M059J (cell line): ENCODE data around the gene PDE4D. TPM values are rescaled to one million over a fixed set of nuclear protein-coding genes. Genes with fewer than 3 reads are reported as not detected.

Source experiments
- DNase-seq: peaks from one replicate; pipeline ENCODE4 v3.0.0-alpha.2; 2012; ENCODE audit warnings: low read depth
- total RNA-seq: library from RNA; depleted of rRNA; stranded (reverse); fragments of >200 nt; shearing (Covaris generic); gene quantifications from 2 replicates; pipeline ENCODE4 v1.2.3, GENCODE V29; 2014

The PDE4D gene
- total RNA-seq, 1 experiment from 2014 or later, result 14.9 TPM

DNA sequence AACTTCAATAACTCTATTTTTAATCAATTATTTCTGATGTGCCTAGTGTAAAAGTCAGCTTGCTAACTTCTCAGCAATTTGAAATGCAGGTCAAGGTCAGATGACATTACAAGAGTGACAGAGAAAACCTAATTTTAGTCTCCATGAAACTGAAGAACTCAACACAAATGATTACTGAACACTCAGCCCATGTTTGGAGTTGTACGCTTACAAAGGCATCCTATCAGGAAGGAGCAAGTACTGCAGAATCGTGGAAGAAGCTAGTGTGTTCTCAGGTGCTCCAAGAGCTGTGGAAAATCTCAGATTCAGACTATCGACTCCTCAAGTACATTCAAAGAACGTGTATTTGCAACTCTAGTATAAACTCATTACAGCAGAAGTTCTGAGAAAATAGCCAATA lies 526.7 kb downstream of the PDE4D start:
- DNase-seq, result no peak

DNA sequence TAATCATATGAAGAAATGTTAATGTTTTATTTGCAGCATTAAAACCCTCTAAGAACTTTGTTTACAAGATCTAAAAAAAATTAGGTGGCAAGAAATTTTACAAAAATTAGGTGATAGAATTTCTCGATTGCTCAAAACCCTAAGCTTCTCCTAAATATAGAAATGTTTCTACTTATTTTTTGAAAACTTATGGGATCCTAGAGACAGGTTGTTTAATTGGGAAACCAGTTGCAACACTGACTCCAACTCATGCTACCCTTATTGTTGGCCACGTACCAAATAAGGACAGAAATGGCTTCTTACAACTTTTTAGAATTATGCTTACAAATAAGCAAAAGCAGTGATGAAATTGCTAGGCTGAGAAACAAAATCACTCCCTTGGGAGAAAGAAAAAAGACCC lies 531.1 kb downstream of the PDE4D start:
- DNase-seq, result no peak

DNA sequence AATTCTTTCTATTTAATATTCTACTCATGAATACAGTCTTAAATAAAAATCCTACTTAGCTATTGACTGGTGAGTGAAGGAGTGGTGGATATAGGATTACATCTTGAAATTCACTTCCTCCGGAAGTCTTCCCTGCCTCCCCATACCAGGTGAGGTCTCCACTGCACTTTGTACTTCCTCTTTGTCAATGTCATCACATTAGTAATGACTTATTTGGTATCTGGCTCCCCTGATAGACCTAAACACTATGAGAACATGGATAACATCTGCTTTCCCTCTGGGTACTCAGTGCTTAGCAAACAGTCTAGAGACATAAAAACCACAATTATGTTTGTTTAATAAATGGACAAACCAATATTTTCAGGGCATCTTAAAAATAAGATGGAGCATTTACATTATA lies 532.1 kb downstream of the PDE4D start:
- DNase-seq, result no peak

DNA sequence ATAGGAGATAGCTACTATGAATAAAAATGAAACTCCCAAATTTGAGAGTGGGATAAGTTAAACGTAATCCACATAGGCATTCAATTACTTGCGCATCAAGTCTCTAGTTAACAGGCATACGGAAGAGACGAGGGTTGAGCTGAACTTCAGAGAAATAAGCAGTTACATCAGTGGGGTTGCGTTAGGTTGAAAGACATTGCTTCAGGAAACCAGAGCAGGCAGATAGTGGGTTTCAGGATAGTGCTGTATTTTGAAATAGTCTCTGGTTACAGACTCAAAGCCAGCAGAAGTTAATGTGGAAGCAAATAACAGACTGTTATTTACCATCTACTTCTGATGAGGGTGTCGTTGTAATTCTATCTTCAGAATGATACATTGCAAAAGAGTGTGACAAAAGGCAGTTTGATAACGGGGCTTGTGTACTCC lies 533.4 kb downstream of the PDE4D start:
- no peak for DNase-seq

DNA sequence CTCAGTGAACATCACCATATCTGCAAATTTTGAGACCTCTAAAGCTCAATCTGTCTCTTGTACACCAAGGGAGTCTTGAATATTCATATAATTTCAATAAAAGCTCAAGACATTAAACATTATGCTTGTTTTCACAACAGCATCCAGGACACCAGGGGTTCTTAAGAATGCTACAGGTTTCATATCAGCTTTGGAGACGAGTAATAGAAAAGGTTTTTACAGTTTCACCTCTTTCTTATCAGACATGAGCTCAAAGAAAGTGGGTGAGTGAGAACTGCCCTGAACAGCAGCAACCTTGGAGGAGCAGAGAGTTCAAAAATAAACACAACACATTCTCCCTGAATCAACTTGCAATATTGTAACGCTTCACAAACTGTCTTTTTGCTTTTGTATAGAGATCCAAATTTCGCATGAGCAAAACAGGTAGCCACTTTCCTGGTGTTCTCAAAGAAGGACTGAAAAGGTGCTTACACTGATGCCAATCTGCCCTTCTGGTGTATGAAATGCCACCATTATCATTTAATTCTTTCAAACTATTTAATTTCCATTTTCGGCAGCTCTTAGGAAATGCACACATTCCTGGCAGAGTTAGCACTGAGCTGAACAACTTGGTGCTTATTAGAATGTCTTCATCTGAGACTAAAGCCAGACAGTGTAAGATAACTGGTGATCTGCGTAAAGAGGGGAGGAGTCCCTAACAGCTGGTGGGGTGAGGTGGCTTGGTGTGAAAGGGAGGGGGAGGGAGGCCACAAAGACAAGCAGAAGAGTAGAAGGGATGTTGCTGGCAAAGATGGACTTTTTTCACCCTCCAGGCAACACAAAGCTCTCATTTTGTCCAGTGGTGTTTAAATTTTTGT lies 535.3 kb downstream of the PDE4D start:
- DNase-seq, result no peak

DNA sequence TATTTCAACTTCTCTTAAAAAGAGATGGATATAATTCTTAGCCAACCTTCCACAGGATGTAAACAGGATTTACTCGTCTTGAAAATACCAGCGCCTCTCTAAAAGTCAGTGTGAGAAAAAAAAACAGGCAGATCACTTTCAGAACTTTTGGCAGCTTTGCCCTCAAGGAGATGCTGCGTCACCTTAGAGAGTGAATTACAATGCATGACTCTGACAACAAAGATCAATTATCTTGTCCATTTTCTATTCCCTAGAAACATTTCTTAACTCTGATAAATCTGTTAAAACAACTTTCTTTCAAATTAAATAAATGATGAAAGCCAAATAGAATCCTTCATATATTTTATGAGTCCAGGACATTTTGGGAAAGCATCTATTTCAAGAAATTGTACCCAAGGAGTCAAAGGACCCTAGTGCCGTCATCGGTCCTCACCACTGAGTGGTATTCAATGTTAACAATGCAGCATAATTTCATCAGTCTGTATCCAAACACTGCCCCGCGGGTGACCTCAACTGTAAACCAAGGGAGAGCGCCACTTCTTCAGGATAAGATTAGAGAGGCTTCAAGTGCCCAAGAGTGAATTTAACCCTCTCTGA lies 536.0 kb downstream of the PDE4D start:
- DNase-seq, result peak; percentile 14

DNA sequence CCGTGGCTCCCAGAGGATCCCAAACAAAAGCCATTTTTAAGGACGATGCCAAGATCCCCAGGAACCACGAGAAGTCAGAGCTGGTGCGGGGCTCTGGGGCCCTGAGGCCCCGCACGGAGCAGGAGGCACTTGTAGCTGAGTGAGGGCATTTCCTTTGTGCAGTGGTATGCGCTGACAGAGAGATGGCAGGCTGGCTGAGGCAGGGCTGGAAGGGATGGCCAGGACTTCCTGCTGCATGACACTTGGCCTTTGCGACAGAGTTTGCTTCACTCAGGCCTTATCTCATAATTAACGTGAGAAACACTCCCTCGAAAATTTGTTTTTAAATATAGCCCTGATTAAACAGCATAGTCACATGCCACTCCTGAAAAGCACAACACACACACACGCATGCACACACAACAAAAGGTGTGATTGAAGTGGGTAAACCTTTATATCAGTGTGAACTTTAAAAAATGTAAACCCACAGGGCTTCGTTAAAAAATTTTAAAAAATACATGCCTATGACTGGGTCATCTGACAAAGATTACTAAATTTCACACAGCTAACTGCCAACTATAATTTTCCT lies 536.6 kb downstream of the PDE4D start:
- no peak for DNase-seq

DNA sequence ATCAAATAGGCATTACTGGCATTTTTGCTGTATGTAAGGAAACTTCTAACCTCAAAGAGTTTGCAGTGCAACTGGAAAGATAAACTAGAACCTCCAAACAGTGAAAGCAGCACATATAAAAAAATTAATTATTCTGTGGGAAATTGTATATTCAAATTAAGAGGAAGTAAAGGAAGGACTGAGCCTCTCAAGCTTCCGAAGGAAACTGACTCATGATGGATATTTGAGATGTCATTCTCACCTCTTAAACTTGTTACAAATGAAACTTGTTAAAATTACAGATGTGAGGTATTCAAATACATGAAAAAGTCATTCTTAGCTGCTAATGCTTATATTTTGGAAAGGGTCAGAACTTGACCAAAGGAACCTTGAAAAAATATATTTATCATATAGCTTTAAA lies 538.7 kb downstream of the PDE4D start:
- DNase-seq, result no peak

DNA sequence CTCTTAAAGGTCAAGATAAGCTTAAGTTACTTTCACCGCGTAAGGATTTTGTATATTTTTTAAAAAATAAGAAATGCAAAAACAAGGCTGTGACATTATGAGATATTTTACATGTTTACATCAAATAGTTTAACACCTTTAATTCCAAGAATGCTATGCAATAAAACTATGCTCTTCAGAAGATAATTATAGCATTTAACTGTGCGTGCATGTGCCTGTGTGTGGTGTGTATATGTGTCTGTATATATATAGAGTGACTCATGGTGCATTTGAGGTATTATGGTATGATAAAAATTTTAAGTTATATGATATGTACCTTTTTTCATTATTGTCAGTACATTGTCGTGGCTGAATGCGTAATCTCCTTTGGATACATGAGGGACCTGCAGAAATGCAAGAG lies 539.3 kb downstream of the PDE4D start:
- DNase-seq, result no peak

DNA sequence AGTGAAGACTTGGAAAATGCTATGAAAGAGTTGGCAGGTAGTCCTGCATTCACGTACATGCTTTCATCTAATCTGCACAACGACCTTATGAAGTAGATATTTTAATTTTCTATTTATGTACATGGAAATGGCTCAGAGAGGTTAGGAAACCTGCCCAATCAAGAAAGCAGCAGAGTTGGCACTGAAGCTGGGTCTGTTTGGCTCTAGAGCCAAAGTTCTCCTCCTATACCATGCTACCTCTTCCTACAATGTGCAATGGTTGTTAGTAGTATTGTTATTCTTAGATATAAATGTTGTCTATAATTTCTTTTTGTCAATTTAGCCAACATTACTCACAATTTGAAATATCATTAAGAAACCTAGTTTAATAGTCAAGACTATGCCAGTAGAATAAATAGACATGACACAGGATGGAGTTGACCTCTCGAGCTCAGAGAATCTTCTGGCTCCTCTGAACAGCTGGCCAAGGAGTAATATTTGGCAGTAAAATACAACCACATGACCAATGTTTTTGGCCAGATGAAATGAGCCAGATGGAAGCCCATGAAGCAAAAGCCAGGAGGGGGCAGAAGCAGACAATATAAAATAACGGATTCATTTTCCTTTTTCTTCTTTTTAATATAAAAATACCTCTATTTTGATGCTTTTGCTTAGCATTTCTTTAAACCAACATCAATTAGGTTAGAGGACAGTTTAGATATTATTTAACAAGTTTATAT lies 542.3 kb downstream of the PDE4D start:
- no peak for DNase-seq

DNA sequence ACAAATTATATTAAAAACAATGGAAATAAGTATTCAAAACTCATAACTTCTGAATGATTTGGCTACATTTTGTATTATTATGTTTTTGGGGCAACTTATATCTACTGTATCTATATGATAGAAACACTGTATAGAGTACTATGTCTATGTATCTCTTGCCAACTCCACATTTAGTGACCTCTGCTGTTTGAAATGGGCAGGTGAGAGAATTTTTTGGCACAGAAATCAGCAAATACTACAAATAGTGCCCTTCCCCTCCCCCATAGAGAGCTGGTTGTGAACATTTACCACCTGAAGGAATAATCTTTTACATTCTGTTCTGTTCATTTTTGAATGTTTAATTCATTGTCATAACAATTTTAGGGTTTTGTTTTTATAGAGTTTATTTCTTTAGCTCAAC lies 545.3 kb downstream of the PDE4D start:
- no peak for DNase-seq

DNA sequence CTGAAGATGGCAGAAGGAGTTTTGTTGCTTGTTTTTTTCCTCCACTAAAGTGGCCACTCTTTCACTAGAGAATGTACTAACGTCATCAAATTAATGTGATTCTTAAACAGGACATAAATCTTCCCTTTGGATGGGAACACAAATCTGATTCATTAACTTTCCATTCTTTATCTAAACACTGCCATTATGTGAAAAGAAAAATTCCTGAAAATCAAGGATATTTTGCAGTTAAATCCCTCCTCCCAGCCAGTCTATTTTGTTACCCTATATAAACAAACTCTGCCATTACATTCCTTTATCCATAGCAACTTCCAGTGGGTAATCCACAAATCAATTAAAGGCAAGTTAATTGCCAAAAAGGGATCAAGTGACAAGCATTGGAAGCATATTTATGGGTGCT lies 546.5 kb downstream of the PDE4D start:
- peak; percentile 79 for DNase-seq

DNA sequence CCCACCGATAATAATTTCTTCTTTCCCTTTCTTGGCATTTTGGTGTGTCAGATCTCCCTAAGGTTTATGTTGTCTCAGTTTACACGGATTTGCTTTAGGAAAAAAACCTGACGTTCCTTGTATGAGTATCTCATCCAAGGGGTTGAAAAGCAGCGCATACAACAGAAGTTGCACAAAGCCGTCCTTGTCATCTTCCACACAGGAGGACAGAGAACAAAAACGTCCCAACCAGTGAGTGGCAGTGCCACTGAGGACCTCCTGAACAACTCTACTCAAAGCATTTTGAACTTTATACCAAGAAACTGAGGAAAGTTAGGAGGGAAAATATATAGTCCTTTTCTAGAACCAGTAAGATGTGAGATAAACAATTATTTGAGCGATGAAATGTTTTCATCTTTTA lies 547.0 kb downstream of the PDE4D start:
- no peak for DNase-seq

DNA sequence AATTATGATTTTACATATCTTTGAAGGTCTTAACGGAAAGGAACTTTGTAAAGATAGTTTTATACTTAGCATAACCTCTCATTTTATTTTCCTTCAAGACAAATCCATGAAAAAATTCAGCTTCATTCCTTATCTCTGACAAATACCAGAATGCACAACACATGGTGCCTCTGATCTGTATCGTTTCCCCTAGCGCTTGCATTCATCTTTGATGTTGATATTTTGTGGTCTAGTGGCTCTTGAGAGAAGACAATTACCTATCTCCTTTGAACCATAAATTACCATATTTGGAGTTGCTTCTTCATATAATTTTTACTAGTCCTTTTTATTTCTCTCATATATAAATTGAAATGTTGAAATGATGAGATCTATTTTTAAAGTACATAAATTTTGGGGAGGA lies 551.3 kb downstream of the PDE4D start:
- DNase-seq, result peak; percentile 83

DNA sequence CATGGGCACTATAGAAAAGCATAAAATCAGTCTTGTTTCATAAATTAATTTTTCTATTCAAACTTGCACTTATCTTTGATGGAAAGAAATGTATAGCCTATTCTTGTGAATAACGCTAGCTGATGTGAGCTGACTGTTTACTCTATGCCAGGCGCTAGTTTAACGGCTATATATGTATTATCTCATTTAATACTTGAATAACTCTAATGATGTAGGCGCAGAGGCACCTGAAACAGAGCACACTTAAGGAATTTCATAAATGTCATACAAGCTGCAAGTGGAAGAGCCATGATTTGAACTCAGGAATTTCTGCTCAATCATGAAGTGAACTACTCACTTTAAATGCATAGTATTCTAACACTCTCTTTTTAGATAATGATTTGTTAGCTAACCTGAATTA lies 551.8 kb downstream of the PDE4D start:
- no peak for DNase-seq

DNA sequence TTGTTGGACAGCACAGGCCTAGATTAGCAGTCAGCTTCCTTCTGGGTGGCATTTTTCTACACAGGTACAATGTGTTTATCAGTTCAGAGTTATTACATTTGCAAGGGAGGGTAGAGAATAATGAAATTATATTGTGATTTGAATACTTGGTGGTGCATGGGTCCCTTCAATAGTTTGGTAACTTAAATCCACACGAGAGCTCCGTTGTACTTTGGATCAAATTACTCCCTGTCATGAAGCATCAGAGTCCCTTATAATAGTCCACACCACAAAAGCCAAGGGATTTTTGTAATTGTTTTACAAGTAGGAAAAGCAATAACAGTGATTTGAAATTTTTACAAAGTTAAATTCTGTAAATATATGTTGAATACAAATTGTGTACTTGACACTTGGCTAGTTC lies 552.4 kb downstream of the PDE4D start:
- DNase-seq, result no peak

DNA sequence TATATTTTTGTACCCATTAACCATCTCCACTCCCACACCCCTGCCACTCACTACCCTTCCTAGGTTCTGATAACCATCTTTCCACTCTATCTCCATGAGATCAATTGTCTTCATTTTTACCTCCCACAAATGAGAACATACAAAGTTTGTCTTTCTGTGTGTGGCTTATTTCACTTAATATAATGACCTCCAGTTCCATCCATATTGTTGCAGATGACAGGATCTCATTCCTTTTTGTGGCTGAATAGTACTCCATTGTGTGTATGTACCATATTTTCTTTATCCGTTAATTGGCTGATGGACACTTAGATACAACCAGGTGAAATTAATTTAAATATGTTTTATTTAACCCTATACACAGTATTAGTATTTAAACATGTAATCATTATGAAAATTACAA lies 552.9 kb downstream of the PDE4D start:
- DNase-seq, result no peak

DNA sequence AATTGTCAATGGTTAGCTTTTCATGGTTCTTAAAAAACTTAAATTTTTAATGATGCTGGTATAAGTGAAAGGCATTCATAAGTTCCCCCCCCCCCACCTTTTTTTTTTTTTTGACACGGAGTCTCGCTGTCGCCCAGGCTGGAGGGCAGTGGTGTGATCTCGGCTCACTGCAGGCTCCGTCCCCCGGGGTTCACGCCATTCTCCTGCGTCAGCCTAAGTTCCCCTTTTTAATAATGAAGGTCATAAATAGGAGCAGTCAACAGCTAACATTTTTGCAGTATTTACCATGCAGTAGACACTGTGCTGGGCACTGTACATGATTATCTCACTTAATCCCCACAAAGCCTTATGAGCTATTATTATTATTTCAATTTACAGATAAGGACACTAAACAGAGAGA lies 556.3 kb downstream of the PDE4D start:
- no peak for DNase-seq

DNA sequence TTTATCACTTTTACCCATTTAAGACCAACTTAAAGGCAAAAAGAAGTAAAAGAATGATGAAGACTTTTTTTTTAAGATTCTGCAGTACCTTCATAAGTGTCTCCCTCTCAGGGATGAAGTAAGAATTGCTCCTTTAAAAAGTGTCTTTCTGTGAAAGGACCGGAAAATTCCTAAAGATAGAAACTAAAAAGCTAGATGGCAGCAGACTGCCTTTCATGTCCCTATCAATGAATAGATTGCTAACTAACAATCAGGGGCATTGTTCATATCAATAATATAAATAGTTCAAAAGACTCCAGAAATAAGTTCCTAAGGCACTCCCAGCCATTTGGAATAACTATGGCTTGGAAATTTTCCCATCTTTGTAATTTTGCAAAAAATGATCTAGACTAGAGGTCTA lies 558.0 kb downstream of the PDE4D start:
- DNase-seq, result no peak

DNA sequence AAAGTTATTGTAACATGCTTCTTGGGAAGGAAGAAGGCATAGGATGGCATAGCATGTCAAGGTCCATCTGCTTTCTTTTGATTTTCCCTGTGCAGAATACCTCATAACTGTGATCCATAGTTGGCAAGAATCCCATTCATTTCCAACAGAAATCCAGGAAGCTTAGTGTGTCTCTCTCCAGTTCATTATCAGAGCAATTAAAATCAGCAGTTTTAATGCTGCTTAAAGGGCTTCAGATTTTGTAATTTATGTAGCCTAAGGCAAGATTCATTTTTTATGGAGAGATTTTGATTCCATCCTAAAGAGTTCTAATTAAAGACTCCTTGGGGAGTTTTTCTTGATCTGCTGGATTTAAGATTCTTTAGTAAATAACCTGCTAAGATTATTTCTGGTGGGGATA lies 560.1 kb downstream of the PDE4D start:
- DNase-seq, result no peak

DNA sequence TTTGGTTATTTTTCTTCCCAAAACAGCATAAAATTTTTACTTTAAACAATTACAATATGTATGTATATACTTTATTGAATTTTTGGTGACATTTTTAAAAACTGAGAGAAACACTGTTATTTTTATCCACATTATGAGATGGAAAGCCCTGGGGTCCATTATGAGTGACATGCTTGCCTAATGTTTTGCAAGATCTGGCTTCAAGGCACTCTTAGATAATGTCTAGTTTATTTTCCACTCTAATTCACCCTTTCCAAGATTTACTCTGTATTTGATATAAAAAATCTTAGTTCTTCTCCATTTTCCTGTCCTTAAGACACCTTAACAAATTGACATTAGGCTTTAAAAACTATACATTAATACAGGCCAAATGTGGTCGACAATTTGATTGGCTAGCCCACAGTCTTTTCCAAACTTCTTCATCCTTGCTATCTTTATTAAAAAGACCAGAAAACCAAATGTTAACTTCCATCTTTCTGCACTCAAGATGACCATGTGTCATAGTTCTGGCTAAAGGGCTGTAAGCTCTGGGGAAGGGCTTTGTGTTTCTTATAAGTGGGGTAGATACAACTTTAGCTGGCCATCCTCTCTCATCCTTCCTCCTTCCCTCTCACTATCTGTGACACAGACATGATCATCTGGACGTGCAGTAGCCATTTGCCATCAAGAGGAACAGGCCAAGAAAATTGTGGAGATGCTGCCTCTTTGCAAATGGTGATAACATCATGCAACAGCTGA lies 561.1 kb downstream of the PDE4D start:
- no peak for DNase-seq

DNA sequence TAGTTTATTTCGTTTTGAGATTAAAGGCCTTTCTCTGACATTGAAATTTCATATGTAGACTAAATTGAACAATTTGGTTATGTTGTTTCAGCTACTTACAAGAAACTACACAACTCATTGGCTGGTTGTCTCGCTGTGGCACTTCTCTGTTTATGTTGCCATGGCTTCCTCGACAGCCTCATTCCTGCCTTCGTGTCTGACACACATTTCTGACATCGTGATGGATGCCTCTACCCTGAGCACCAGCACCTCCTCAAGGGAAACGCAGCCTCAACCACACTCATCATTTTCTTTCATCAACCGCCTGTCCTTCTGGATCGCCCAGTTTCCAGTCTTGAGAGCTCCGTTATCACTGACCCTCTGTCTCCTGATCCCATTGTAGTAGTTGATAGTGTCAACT lies 562.8 kb downstream of the PDE4D start:
- DNase-seq, result no peak
